Iris pigment epithelial cell (primary cell): Measurements from ENCODE around the gene ERVMER34-1.

Source experiments
- DNase-seq: peaks from one replicate; pipeline ENCODE4 v3.0.0-alpha.2; 2011; ENCODE audit warnings: low read depth

Gene ERVMER34-1

GRCh38 chr4:52750819-52751486, at the start of gene ERVMER34-1:
ERVMER34-1 (minus strand) TSS chr4:52751425; CDS start chr4:52745520, 5,905 bp downstream.
- peak; percentile 10 for DNase-seq

GRCh38 chr4:52799813-52800212, 48.6 kb upstream of the ERVMER34-1 start:
- no peak for DNase-seq

GRCh38 chr4:52795533-52795932, 44.3 kb upstream of the ERVMER34-1 start:
- no peak for DNase-seq

DNA sequence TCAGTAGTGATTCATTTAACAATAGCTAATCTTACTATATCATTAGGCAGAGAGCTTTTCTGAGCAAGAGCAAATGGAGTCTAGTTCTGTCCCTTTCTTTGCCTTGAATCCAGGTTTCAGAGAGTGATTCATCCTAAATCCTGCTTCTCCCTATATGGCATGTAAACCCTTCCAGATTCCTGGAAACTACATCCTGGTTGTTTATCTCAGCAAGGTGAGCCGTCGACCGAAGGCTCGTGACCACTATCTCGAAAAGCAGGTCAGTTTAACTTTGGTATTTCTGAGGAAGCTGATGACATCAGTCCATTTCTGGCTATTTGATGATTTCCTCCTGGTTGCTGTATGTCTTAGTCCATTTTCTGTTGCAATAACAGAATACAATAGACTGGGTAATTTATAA, 40.7 kb upstream of the ERVMER34-1 start:
- DNase-seq = no peak

DNA sequence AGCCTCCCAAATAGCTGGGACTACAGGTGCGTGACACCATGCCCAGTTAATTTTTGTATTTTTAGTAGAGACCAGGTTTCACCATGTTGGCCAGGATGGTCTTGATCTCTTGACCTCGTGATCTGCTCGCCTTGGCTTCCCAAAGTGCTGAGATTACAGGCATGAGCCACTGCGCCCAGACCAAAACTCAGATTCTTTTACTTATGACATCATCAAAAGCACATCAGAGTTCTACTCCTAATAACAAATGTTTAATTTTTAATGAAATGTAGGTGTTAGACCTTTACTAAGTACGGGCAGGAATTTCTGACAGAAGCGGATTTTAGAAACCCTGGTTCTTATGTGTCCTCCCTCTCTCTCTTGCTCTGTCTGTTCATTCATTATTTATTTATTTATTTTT, 38.5 kb upstream of the ERVMER34-1 start:
- DNase-seq = no peak

DNA sequence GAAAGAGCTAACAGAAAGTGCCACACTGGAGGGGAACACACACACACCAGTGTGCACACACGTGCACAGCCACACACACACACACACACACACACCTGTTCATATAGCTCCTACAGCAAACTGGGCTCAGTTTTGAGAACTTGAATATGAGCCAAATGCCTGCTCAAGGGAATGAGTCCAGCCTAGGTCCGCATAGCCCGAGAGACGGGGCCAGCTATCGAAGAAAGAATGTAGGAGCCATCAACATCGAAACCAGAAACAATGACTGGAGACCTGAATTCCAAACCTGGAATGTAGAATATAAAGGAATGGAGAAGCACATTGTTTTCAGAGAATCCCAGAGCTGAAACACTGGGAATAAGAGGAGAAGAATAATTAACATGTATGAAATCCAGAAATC, 37.6 kb upstream of the ERVMER34-1 start:
- DNase-seq = no peak

- no peak for DNase-seq
These were observed 31.8 kb upstream of the ERVMER34-1 start for GRCh38 chr4:52783069-52783468.

- peak; percentile 5 for DNase-seq
These were observed 29.6 kb upstream of the ERVMER34-1 start for GRCh38 chr4:52780617-52781354.

- DNase-seq = peak; percentile 31
These were observed 29.0 kb upstream of the ERVMER34-1 start for GRCh38 chr4:52780206-52780605.

- no peak for DNase-seq
These were observed 9.0 kb upstream of the ERVMER34-1 start for GRCh38 chr4:52760256-52760655.

DNA sequence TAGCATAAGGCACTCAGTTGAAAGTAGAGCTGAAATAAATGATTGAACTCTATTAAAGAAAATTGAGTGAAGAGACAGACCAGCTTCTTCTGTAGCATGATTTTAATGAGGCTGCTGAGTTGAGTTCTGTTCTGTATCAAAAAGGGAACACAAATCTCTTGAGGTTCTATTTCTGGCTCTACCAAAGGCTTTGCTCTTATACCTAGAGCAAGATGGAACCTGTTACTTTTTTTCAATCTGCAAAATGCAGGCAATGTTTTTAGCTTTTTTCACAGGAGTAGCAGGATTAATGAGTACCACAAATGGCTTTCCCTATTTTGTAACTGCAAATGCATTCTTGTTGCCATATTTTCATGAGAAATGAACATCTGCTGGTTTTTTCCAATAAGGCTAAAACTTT, 4.2 kb upstream of the ERVMER34-1 start:
- DNase-seq = no peak

DNA sequence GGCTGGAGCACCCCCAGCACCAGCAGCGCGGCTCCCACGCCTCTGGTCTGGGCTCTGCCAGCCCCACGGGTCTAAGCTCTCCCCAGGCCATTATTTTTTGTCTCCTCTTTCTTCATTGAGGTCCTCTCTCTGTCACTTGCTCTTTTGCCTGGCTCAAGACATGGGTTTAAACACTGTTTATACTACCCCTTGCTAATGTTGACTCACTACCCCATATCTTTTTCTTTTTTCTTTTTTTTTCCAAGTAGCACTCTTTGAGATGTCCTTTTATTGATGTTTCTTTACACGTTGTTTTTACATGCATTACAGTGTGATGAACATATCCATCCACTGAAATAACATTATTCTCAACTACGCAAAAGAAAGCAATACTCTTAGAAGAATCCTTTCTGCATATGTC, 1.7 kb upstream of the ERVMER34-1 start:
- no peak for DNase-seq

- DNase-seq = peak; percentile 25
These were observed 274 bp upstream of the ERVMER34-1 start for GRCh38 chr4:52751487-52751911.

- no peak for DNase-seq
These were observed 1.0 kb downstream of the ERVMER34-1 start for GRCh38 chr4:52750213-52750612.

- no peak for DNase-seq
These were observed 2.8 kb downstream of the ERVMER34-1 start for GRCh38 chr4:52748432-52748831.

GRCh38 chr4:52744588-52744987, 6.6 kb downstream of the ERVMER34-1 start:
- no peak for DNase-seq

DNA sequence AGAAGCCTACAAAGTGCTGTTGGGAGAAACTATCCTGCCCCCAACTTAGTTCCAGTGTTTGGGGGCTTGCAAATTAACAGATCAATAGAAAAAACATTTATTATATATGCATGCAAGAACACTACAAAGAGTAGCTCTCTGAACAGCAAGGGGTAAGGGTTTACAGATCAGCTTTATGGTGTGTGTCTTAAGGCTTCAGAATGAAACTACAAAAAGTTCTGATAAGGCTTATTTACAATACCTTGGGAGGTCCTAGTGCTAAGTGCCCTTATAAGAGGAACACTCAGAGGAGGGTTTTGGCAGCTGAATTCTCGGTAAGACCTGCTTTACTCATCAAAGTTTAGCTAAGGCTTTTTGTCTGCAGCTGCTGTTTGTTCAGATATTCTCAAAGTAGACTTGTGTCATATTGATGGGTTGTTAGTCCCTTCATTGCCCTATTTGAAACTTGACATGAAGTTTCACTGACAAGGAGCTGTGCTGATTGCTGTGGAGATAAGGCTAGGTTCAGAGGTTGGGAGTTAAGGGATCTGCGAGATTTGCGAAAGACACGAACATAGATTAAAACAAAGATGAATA, 7.7 kb downstream of the ERVMER34-1 start:
- no peak for DNase-seq

DNA sequence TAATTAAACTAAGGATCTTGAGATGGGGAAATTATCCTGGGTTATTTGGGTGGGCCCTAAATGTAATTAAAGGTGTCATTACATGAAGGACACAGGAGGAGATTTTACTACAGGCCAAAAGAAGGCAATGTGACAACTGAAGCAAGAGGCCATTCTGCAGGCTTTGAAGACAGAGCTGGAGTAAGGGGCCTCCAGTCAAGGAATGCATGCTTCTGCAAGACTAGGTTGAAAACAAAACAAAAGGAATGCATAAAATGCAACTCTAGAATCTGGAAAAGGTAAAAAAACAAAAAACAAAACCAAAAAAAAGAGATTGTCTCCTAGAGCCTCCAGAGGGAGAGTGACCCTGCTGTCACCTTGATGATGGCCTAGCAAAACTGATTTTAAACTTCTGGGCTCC, 21.6 kb downstream of the ERVMER34-1 start:
- no peak for DNase-seq

DNA sequence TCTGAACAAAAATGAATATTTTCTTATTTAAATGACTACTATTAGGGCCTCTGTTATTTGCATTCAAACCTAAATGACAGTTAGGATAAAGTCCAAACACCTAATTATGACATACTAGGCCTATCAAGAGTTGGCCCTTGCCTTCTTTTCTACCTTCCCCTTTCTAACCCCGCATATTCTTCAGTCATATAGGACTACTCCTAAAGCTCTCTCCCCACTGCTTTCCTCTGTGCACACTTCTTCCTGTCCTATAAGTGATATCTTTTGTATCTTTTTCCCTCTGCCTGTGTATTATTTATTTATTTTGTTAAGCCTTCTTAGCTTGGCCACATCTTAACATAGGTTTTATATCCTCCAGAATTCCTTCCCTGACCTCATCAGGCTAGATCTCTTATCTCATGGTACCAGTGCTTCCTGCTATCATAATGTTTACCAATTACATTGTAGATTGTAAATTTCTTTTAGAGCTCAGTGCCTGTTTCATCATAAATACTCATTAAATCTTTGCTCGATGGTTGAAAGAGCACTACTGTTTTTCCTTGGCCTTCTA, 22.5 kb downstream of the ERVMER34-1 start:
- no peak for DNase-seq

GRCh38 chr4:52726826-52727580, 24.2 kb downstream of the ERVMER34-1 start:
- no peak for DNase-seq

- DNase-seq = peak; percentile 99
These were observed 29.0 kb downstream of the ERVMER34-1 start for GRCh38 chr4:52721968-52722815.
